A673 (cell line): ENCODE results near the gene CAGE1.

ENCODE experiments used
- CTCF ChIP-seq: fragments of 300-800, 200-600 bp; sonication (generic); conservative IDR thresholded peaks from 2 replicates; pipeline ENCODE4 v1.5.1; 2017; ENCODE audit warnings: low read depth, mild to moderate bottlenecking, antibody characterized with exemption, low read length, moderate library complexity, mixed read lengths
- EZH2 ChIP-seq: fragments of 200-600 bp; sonication (generic); IDR thresholded peaks from 2 replicates; pipeline ENCODE4 v1.6.1; 2017; ENCODE audit warnings: borderline replicate concordance, low read depth, mild to moderate bottlenecking, mixed read lengths, antibody characterized with exemption, low read length; ENCODE audit not compliant: poor library complexity, severe bottlenecking

DNA sequence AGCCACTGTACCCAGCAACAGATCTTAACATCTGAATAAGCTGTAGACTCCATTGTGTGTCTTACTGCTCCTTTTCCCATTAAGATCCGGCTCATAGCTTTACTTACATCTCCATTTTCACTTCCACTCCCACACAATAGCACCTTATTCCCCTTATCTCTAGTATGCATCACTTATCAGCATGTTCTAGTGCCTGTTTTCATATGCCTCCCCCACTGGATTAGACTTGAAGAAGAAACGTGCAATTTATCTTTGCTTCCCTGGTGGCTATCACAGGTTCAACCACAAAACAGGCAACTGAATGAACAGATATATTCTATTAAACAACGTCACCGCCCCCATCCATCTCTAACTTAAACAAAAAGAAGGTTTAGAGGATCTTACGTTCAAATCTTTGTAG, 88.6 kb downstream of the CAGE1 start:
- TF ChIP-seq CTCF = no peak
- TF ChIP-seq EZH2 = no peak
